ENCODE results near the gene BICRAL.
"Not testable (repeated sequence)": the region's sequence is repeated elsewhere in the genome, so short reads cannot be mapped to it uniquely, and the experiment has no call there.

BICRAL gene

DNA sequence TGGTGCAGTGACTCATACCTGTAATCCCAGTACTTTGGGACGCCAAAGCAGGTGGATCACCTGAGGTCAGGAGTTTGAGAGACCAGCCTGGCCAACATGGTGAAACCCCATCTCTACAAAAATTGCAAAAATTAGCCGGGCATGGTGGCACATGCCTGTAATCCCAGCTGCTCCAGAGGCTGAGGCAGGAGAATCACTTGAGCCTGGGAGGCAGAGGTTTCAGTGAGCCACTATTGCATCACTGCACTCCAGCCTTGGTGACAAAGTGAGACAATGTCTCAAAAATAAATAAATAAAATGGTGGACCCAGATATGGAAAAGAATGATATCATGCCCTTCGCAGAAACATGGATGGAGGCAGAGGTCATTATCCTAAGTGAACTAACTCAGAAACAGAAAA, 15.8 kb downstream of the BICRAL start:
- DNase-seq = not testable (repeated sequence)

DNA sequence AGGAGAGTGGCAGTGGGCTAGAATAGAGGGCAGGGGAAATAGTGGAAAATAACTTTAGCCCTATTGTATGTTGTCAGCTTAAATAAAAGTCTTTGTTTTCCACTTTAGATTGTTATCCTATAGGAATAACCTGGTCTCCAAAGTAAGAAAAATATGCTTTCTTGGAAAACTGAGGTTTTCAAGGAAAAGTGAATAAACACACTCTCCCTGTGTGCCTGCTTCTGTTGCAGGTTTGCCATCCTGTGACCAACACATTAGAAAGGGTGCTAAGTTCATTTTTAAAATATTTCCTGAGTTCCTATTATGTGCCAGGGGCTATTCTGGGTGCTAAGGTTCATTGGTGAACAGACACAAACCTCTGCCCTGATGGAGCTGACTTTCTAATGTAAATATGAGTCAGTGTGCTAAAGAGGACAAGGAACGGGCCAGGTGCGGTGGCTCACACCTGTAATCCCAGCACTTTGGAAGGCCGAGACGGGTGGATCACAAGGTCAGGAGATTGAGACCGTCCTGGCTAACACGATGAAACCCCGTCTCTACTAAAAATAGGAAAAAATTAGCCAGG, 23.5 kb downstream of the BICRAL start:
- no peak for DNase-seq

DNA sequence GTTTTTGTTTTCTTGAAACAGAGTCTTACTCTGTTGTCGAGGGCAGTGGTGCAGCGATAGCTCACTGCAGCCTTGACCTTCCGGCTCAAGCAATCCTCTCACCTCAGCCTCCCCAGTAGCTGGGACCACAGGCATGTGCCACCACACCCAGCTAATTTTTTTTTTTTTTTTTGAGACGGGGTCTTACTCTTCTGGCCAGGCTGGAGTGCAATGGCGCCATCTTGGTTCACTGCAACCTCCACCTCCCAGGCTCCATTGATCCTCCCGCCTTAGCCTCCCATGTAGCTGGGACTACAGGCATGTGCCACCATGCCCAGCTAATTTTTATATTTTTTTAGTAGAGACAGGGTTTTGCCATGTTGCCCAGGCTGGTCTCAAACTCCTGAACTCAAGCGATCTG, 24.5 kb downstream of the BICRAL start:
- DNase-seq = not testable (repeated sequence)

GRCh38 chr6:42808492-42809483, 26.9 kb downstream of the BICRAL start:
- no peak for DNase-seq

- no peak for DNase-seq
Measured at GRCh38 chr6:42813074-42813645, 31.3 kb downstream of the BICRAL start.

DNA sequence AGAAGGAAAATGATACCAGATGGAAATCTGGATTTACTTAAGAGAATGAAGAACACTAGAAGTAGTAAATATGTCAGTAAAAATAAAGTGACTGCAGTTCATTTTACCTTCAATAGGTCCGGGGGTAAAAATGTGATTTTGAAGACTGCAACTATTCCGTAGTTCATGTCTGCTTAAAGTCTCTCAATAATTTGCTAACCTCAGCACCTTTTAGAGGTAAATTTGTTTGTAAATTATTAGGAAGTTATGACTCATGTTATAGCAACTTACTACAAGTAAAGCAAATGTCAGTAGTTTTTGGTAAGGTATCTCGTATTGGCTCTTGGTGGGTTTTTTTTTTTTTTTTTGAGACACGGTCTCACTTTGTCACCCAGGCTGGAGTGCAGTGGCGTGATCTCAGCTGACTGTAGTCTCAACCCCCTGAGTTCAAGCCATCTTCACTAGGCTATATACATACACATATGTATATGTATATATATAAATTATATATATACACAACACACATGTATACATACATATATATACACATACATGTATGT, 32.1 kb downstream of the BICRAL start:
- DNase-seq = no peak

DNA sequence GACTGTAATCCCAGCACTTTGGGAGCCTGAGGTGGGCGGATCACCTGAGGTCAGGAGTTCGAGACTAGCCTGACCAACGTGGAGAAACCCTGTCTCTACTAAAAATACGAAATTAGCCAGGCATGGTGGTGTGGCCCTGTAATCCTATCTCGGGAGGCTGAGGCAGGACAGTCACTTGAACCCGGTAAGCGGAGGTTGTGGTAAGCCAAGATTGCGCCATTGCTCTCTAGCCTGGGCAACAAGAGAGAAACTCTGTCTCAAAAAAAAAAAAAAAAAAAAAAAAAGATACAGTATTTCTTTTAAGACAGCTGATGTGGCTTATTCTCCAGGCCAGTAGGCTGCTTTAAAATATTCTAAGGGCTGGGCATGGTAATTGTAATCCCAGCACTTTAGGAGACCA, 33.9 kb downstream of the BICRAL start:
- DNase-seq = not testable (repeated sequence)

DNA sequence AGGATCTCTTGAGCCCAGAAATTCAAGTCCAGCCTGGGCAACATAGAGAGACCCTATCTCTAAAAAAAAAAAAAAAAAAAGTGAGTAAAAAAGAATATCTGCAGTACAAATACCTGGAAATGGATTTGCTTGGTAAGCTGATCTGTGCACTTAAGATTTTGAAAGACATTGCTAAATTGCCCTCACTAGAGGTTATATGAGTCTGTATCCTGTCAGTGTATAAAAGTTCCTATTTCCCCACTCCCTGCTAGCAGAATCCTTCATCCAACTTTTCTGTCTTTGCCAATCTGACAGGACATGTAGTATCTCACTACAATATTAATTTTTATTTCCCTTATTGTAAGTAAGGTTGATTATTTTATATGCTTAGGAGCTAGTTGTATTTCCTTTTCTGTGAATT, 36.1 kb downstream of the BICRAL start:
- DNase-seq = no peak

DNA sequence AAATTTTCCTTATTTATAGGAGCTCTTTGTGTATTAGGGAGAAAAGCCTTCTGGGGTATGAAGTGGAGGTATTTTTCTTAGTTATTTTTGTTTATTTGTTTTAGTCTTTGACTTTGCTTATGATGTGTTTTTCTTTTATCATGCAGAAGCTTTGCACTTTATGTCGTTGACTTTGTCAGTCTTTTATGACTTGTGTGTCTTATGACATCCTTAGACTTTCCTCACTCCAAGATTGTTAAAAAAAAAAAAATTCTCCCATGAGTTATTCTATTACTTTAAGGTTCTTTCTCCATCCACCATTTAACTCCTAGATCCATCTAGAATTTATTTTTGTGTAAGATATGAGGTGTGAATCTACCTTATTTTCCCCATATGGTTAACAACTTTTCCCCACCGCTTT, 36.6 kb downstream of the BICRAL start:
- DNase-seq = no peak

DNA sequence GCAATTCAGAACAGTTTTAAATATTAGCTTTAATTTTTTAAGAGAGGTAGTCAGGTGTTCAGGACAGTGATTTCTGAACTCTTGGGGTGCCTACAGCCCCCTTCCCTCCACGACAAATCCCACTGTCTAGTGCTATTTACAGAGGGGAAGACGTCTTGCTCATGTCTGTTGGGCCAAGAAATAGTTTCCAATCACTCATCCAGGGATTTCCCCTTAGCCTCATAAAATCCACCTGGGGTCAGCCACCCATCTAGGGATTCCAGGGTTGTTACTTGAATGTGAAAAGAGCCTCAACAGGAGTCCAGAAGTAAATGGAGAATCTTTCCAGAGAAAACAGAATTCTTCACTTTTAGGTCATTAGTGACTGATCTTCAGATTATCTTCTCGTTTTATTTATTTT, 37.0 kb downstream of the BICRAL start:
- DNase-seq = no peak

DNA sequence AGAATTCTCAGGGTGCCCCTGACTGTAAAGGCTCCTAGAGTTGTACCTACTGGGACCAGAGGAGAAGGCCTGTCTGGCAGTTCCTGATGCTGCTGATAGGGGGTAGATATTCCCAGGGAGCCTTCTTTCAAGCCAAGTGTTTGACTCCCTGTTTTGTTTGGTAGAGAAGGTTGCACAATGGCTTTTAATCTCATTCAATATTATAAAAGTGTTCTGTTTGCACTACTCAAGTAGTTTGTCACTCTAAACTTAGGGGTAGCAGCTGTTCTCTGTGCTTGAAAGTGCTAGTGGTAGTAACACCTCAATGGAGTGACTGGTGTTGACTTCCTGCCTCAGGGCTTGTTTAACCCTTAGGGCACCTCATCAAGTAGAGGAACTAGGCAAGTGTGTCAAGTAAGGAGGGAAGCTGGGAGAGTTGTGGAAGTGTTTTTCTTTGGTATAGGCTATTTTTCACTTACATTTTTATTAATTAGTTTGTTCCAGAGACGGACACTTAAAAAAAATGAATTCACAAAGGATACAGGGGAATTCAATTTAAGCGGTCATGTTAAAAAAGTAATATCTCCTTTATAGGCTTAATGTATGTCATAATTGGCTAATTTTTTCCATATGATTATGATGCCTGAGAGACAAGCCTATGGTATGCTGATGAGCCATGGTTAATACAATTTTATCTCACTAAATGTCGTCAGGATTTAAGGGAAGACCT, 38.1 kb downstream of the BICRAL start:
- DNase-seq = no peak

DNA sequence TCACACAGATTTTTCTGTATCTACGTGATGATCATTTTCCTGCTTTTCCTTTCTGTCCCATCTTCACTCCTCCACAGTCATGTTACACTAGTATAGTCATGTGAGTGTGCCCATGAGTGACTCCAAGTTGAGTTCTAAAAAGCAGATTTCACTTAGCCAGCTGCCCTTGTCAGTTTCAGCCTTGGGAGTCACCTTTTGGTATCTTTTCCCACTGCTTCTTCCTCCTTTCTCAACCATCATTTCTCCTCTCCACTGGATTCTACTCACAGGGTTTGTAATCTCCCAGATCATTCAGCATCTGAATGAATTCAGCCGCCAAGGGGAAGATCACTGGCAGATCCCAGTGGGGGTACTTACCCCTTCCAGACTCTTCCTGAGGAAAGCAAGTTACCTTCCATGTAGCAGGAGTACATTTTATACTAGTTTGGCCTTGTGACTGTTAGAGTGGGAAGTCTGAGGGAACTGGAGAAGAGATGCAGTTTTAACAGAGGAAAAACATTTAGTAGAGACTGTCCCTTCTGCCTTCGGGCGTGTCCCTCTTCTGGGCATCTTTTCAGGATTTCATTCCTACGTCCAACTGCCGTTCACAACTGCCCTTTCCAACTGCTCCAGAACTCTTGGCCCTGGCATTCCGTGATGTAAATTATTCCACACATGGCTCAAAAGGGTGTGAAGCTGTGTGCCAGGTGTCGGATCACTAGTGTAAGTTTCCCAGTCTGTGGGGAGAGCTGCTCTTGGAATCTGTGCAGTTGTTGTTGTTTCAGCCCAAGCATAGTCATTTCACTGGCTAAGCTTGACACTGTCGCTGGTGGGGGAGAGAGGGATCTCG, 38.9 kb downstream of the BICRAL start:
- no peak for DNase-seq

- no peak for DNase-seq
Measured at GRCh38 chr6:42821341-42821668, 39.5 kb downstream of the BICRAL start.

DNA sequence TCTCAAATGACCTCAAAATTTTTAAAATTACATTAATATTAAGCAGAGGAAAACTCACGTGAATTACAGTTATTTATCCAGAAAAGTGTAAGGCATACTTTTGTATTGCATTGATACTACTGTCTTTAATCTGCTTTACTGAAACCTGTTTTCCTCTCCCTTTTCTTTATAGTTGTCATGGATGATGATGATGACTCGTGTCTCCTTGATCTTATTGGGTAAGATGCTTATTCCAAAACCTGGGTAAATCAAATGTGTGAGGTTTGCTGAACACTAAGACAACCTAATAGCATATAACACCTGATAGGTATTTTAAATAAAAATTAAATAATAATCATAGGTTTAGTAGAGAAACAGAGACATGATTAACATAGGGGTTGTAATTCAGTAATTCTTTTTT, 40.0 kb downstream of the BICRAL start:
- no peak for DNase-seq

DNA sequence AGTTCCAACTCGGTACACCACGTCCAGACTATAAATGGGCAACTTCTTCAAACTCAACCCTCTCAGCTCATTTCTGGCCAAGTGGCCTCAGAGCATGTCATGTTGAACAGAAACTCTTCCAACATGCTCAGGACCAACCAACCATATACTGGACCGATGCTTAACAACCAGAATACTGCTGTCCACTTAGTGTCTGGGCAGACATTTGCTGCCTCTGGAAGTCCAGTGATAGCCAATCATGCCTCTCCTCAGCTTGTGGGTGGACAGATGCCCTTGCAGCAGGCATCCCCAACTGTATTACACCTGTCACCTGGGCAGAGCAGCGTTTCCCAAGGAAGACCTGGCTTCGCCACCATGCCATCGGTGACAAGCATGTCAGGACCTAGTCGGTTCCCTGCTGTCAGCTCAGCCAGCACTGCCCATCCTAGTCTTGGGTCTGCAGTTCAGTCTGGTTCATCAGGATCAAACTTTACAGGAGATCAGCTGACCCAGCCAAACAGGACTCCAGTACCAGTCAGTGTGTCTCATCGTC, 47.8 kb downstream of the BICRAL start:
- DNase-seq = no peak

GRCh38 chr6:42831237-42831636, 49.4 kb downstream of the BICRAL start:
- DNase-seq = no peak

DNA sequence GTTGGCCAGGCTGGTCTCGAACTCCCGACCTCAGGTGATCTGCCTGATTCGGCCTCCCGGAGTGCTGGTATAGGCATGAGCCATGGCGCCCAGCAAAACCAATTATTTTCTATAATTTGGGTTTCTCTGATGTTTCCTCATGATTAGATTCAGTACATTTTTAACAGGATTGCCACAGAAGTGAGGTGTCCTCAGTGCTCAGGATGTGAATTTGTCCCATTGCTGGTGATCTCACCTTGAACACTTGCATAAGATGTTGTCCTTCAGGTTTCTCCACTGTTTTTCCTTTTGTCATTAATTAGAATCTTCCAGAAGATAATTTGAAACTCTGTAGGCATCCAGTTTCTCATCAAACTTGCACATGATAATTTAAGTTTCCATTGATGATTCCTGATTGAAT, 52.2 kb downstream of the BICRAL start:
- DNase-seq = no peak

- DNase-seq = no peak
Measured at GRCh38 chr6:42841844-42842584, 60.2 kb downstream of the BICRAL start.

DNA sequence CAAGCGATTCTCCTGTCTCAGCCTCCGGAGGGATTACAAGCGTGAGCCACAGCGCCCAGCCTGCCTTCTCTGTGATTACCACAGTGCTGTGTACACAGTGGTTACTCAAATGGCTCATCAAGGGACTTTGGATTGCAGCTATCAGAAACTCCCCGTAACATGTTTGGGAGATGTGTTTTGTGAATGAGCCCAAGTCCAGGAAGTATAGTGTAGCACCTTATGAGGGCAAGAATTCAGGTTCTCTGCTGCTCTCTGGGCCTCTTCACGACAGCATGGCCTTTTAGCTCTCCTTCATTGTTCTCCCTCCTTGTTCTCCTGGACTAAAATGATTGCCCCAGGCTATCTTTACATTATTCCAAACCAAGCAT, 63.5 kb downstream of the BICRAL start:
- DNase-seq = no peak

- DNase-seq = no peak
Measured at GRCh38 chr6:42846505-42846904, 64.7 kb downstream of the BICRAL start.

DNA sequence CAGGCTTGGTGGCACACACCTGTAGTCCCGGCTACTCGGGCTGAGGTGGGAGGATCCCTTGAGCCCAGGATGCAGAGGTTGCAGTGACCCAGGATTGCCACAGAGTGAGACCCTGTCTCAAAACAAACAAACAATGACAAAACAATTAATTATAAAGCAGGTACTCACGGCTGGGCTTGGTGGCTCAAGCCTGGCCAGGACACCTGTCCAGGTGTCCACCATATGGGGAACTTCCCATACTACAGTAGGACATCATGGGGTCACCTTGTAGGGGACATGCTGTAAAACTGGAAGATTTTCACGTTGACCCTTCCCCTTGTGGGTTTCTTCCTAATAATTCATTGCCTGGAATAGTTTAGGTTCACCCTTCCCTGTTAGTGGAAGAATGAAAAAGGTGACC, 66.8 kb downstream of the BICRAL start:
- DNase-seq = no peak
